ENCODE data around the gene CARMIL3.
A peak's percentile ranks its signal among the peaks of the same experiment; 100 is the strongest.
"Not testable (repeated sequence)": the region's sequence is repeated elsewhere in the genome, so short reads cannot be mapped to it uniquely, and the experiment has no call there.

Gene CARMIL3

DNA sequence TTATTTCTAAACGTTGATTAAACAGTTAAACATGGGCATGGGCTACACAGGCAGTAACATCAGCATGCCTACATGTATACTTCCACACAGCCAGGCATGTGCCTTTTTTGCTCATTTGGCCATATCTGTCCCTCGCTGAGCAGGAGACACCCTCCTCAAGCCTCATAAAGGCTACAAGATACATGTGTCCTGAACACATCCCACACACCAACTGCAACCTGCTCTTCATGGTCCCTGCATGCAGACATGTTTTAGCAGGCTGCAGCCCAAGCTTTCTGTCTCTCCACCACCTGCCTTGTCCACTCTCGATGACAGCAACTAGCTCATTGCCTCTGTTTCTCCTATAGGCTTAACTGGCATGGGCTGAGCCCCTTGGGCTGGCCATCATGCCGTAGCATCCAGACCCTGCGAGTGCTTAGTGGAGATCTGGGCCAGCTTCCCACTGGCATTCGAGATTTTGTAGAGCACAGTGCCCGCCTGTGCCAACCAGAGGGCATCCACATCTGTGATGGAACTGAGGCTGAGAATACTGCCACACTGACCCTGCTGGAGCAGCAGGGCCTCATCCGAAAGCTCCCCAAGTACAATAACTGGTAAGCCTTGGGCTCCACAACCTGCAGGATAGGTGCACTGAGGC lies 44.9 kb downstream of the CARMIL3 start:
- no peak for DNase-seq

DNA sequence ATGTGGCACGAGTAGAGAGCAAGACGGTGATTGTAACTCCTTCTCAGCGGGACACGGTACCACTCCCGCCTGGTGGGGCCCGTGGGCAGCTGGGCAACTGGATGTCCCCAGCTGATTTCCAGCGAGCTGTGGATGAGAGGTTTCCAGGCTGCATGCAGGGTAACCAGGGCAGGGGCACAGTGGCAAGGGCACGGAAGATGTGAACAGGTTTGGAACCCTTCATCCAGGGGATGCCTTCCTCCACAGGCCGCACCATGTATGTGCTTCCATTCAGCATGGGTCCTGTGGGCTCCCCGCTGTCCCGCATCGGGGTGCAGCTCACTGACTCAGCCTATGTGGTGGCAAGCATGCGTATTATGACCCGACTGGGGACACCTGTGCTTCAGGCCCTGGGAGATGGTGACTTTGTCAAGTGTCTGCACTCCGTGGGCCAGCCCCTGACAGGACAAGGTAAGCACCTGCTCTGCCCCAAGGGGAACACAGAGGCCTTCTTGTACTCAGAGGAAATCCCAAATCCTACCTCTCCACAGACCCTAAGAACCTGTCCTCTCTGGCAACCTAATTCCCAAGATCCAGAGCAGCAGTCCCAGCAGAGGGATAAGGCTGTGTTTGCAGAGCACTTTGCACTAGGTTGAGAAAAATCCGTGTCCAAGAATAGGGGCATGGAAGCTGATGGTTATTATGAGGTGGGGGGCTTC lies 46.6 kb downstream of the CARMIL3 start:
- DNase-seq: no peak

DNA sequence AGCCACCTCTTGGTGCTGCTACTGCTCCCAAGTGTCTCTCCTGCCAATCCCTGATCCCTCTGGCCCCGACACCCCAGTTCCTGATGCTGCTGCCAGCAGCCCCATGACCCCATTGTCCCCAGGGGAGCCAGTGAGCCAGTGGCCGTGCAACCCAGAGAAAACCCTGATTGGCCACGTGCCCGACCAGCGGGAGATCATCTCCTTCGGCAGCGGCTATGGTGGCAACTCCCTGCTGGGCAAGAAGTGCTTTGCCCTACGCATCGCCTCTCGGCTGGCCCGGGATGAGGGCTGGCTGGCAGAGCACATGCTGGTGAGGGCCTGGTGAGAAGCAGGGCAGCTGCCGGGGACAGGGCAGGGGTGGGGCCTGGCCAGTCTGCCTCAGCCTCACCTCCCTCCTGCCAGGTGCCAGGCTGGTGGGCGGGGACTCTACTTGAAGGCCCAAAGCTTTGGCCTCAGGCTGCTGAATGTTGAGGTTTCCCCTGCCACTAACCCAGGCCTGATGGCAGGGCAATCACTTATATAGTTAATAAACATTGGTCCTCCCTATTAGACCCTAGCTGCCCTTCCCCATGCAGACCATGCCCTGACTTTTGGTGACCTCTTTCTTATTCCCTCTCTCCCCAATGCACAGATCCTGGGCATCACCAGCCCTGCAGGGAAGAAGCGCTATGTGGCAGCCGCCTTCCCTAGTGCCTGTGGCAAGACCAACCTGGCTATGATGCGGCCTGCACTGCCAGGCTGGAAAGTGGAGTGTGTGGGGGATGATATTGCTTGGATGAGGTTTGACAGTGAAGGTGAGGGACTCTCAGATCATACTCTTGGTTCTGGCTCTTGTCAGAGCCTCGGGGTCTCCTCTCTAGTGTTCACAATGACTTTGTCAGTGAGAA lies 47.4 kb downstream of the CARMIL3 start:
- DNase-seq: no peak

DNA sequence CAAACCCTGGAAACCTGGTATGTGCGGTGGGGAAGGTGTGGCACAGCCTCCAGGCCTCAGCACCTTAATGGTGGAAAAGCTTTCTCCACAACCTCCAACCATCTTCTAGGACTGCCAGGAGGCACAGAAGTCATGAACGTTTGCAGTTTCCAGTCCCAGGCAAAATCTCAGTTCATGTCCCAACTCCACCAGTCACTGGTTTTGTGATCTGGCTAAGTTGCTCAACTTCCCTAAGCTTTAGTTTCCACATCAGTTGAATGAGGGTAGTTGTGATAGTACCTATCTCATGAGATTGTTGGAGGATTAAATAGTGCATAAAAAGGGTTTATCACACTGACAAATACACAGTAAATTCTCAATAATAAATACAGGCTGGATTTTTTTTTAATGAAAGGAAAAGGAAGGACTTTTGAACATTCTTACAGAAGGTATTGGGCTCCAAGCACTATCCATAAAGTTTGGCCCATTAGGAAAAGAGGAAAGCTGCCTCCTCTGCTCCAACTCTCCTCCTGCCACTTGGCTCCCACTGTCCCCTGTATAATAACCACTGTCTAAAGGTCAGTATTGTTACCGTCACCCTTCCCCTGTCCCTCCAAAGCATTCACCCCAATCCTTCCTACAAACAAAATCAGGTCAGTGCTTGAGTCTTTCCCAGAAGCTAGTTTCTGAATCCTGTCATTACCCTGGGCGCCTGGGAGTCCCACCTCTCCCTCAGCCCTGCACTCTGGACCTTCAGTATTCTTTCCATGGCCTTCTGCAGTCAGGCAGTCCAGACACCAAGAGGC lies 48.6 kb downstream of the CARMIL3 start:
- no peak for DNase-seq

DNA sequence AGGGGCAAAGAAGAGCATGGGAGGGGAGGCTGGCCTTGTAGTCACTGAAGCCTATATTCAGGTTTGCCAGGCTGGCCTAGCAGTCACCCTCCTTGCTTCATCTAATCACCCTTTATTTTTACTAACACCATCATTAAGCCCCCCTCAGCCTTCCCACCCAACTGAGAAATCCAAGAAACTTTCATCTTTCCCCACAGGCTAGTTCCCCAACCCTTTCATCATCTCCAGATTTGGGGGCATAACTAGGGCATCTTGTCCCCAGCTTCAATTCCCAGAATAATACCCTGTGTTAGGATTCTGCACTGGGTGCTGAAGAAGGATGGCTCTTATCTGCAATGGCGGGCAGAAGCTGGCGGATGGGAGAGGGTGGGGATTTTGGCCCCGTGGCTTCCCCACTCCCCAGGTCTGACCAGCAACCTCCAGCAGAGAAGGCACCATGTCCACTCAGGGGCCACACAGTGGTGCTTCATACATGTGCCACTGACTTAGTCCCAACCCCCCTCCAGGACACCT lies 49.2 kb downstream of the CARMIL3 start:
- DNase-seq: no peak

DNA sequence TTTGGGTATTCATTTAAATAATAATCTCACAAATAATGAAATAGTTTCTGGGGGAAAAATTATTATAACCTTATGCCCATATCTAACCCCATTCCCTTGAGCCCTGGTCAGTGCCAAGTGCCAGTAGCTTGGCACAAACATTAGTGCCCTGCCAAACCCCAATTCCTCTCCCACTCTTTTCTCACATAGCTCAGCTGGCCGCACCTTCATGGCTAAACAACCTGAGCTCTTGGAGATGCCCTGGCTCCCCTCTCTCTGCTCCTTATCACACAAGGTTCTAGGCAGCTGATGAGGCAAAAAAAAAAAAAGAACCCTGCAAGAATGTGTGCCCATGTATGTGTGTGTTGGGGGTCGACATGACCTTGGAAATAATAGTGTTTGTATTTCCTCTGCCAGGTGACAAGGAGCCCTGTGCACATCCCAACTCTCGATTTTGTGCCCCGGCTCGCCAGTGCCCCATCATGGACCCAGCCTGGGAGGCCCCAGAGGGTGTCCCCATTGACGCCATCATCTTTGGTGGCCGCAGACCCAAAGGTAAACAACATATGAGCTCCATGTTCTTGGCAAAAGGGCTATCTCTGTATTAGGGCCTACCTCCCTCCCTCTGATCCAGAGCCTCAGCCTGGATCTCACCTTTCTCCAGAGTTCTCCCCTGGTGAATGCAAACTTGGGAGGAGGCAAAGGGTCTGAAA lies 50.7 kb downstream of the CARMIL3 start:
- DNase-seq: no peak

DNA sequence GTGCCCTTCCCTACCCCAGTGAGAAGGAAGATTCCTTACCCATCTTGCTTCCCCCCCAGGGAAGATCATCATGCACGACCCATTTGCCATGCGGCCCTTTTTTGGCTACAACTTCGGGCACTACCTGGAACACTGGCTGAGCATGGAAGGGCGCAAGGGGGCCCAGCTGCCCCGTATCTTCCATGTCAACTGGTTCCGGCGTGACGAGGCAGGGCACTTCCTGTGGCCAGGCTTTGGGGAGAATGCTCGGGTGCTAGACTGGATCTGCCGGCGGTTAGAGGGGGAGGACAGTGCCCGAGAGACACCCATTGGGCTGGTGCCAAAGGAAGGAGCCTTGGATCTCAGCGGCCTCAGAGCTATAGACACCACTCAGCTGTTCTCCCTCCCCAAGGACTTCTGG lies 51.6 kb downstream of the CARMIL3 start:
- DNase-seq: no peak

DNA sequence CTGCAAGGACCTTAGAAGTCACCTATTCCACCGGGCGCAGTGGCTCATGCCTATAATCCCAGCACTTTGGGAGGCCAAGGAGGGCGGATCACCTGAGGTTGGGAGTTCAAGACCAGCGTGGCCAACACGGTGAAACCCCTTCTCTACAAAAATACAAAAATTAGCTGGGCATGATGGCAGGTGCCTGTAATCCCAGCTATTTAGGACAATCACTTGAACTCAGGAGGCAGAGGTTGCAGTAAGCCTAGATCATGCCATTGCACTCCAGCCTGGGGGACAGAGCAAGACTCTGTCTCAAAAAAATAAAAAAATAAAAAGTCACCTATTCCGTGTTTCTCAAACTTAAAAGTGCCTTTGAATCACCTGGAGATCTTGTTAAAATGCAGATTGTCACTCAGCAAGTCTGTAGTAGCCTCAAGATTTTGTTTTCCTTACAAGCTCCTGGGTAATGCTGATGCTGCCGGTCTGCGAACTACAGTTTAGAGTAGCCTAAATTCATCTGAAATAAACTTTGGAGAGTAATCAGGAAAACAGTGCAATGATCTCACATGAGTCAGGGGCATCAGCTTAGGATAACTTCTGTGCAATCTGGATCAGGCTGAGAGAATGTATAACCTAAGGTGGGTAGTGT lies 53.9 kb downstream of the CARMIL3 start:
- DNase-seq: not testable (repeated sequence)

DNA sequence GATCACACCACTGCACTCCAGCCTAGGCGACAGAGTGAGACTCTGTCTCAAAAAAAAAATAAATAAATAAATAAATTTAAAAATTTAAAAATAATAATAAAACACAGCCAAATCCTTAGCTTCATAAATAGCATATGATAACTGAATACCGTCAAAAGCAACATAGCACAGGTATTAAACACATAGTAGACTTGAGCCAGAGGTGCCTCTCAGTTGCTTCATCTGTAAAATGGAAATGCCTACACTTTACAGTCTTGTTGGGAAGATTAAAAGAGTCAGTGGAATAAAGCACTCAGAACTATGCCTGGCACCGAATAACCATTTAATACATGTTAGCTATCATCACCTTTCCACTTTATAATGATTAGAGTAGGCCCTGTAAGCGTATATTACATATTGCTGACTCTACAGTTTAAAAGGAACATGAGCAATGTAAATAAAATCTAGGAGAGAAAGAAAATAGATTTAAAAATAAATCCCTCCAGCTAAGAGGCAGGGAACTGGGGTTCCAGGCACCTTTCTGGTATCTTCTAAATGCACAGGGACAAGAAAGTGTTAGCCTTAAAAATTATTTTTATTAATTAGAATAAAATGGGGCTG lies 55.0 kb downstream of the CARMIL3 start:
- DNase-seq: no peak

DNA sequence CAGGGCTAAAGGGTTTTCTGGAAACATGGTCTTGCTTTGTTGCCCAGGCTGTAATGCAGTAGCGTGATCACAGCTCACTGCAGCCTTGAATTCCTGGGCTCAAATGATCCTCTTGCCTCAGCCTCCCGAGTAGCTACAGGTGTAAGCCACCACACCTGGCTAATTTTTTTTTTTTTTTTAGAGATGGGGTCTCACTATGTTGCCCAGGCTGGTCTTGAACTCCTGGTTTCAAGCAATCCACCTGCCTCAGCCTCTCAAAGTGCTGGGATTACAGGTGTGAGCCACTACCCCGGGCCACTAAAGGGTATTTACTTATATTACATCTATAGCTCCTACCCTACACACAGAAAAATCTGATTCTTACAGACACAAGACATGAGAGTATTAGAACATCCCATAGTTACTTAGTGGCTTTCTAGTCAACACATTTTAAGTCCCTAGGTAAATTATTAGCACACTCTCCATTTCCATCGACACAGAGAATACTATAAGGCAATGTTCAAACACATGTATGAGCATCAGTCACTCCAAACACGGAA lies 56.6 kb downstream of the CARMIL3 start:
- no peak for DNase-seq

DNA sequence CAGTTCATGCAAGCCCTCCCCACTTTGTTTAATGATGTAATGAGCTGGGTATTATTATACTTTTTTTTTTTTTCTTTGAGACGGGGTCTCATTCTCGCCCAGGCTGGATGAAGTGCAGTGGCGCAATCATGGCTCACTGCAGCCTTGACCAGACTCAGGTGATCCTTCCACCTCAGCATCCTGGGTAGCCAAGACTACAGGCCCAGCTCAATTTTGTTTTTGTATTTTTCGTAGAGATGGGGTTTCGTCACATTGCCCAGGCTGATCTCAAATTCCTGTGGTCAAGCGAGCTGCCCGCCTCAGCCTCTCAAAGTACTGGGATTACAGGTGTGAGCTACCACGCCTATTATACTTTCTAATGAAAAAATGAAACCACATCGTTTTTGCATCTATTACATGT lies 58.3 kb downstream of the CARMIL3 start:
- DNase-seq: no peak

DNA sequence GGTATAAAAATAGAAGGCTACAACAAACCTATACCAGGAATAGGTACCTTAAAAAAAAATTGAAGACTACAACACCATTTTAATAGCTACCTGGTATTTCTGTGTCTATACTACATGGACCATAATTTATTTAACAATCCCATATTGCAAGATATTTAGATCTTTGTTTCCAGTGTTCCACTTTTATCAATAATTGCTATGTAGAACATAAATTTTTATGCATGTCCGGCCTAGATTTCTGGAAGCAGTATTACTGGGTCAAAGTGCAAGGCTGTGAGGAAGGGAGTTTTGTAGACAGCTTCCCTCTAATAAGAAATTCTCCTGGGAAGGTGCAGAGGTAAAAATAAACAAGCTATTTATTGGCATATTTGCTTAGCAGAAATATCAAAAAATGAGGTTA lies 58.7 kb downstream of the CARMIL3 start:
- DNase-seq: no peak

DNA sequence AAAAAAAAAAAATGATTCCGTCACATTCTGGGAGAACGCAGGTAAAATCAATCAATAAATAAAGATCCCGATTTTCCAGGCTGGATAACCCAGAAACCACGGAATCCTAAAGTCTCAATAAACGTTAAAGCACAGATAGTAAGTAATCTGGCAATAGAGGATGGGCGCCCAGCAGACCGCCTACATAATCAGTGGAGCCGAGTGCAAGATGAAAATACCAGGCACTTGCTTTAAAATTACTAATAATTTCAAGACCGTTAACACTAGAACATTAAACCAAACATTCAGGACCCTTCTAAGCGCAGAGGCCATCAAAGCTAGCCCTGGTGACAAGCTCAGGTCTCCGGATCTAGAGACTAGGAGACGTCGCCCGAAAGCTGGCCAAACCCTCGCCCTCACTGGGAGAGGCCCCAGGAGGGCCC lies 61.6 kb downstream of the CARMIL3 start:
- DNase-seq: no peak

DNA sequence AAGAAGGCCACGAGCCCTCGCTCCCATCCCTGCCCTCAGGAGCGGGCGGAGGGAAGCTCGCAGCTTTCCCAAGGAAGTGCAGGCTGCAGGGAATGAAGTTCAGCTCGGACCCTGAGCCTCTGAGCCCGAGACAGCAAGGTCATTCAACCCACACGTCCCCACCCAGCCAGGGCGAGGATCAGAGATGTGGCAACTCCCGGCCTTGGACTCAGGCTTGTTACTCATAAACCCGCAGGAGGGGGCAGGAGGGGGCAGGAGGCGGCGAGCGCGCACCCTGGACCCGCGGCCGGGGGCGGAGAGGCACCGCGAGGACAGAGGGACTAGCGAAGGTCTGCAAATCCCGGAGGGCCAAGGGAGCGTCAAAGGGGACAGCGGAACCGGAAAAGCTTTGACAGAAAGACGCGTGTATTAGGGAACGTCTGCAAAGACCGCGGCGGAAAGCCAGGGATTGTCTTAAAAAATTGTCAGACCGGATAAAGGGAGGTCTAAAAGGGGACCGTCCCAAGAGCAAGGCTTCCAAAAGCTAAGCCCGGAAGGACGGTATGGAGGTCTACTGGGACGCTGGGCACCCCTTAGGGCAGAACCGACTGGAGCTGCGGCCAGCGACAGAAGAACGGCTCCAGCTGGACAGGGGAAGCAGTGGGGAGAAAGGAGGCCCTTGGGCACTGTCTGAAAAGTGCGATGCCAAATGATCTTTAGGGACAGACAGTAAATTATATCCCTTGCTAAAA lies 62.2 kb downstream of the CARMIL3 start:
- DNase-seq: peak; percentile 85

DNA sequence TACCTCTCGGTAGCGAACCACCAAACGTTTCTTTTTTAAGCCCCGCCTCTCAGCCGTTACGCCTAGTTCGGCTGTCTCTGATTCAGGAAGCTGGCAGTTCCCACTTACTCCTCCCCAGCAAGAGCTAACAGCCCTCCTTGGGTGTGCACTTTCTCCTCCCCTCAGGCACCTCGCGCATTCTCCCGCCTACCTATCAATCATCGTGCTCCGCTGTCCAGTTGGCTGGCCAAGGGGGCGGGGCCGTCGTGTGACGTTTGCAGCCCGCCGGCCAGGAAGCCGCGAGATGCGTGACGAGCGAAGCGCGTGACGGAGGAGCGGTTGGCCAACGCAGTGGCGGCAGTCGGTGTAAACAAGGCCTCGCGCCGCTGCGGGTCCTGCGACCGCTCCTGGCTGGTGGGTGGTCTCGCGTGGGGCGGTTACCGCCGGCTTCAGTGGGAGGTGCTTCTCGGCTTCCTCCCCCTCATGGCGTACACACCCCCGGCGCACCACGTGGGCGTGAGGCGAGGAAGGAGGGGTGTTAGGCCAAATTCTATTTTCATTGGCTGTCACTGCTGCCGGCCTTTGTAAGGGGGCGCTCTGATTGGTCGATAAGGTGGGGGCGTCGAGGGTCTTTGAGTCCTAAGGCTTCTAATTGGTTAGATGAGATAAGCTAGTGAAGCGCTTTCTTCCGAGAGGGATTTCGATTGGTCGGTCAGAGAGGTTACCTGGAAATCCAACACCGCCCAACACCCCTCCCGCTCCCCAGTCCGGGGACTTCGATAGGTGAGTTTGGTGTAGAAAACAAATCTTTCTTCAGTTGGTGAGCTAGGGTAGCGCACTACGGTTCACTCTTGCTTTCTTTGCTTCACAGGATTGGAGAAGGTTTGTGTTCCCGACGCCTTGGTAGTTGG lies 63.0 kb downstream of the CARMIL3 start, which contains the start of the genes DCAF11 and NRL:
DCAF11 (plus strand) TSS at position 246 of the 890 bp plus-strand sequence. CDS start 818 bp downstream, outside the sequence.
NRL (minus strand) TSS at position 418 of the 890 bp plus-strand sequence. CDS start 32,101 bp downstream, outside the sequence.
- DNase-seq: peak; percentile 100

DNA sequence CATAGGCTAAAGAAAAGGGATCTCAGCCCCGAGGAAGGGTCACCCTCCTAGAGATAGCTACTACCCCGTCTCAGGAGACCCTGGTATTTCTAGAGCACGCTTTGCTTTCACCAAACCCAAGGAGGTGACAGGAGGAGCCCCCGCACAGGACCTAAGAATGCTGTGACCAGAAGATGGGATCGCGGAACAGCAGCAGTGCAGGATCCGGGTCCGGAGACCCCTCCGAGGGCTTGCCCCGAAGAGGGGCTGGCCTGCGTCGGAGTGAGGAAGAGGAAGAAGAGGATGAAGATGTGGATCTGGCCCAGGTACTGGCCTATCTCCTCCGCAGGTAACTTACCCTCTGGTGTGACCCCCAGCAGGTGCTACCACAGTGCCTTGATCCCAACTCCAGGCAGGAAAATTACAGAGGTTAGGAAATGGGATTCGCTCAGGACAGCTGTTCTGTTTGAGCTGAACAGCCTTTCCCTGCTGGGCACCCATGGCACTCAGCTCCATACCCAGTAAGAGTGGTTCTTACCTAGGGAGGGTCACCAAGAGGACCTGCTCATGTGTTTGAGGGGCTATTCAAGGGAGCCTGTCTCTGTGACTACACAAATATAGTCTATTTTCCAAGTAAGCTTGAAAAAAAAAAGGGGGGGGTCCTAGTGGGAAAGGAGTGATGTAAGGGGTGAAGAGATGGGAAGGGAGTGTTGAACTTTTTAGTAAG lies 63.8 kb downstream of the CARMIL3 start:
- no peak for DNase-seq

DNA sequence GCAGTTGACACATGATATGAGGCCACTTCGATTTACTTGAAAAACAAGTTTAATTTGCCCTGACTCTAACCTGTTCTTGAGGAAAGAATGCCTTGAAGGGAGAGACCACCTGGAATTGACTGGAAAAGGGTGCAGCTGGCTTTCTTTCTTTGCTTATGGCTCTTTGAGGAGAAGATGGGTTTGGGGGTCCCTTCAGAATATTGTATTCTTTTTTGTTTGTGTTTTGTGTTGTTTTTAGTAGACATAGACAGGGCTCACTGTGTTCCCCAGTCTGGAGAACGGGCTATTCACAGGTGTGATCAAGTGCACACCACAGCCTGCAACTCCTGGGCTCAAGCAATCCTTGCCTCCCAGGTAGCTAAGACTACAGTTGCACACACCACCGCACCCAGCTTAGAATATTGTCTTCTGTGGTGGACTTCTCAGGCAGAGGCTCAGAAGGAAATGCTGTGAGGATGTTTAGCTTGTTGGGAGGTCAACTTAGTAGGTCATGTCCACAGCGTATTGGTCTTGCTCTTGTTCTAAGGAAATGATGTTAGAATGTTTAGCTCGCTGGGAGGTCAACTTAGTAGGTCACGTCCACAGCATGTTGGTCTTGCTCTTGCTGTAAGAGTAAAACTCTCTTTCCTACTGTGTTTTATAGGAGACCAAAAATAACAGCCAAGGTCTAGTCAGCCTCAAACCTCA lies 64.5 kb downstream of the CARMIL3 start:
- no peak for DNase-seq
